IPS-18a (cell line): ENCODE data around the gene GFER.

Experiments used
- H3K27ac ChIP-seq: one replicate; pipeline ENCODE4 v1.5.1; 2013; ENCODE audit warnings: low read length
- H3K27me3 ChIP-seq: one replicate; pipeline ENCODE4 v1.6.1; 2013; ENCODE audit warnings: mild to moderate bottlenecking, low read length; ENCODE audit not compliant: control insufficient read depth, insufficient read depth
- H3K36me3 ChIP-seq: one replicate; pipeline ENCODE4 v1.6.1; 2013; ENCODE audit warnings: low read depth, low read length; ENCODE audit not compliant: control insufficient read depth
- H3K4me1 ChIP-seq: one replicate; pipeline ENCODE4 v1.6.1; 2013; ENCODE audit warnings: low read depth, low read length; ENCODE audit not compliant: control insufficient read depth
- H3K4me3 ChIP-seq: one replicate; pipeline ENCODE4 v1.5.1; 2013; ENCODE audit warnings: low read length
- H3K9ac ChIP-seq: one replicate; pipeline ENCODE4 v1.6.1; 2013; ENCODE audit warnings: mild to moderate bottlenecking, low read length, moderate library complexity
- H3K9me3 ChIP-seq: one replicate; pipeline ENCODE4 v1.6.1; 2013; ENCODE audit warnings: low read depth, low read length; ENCODE audit not compliant: control insufficient read depth

The GFER gene

DNA sequence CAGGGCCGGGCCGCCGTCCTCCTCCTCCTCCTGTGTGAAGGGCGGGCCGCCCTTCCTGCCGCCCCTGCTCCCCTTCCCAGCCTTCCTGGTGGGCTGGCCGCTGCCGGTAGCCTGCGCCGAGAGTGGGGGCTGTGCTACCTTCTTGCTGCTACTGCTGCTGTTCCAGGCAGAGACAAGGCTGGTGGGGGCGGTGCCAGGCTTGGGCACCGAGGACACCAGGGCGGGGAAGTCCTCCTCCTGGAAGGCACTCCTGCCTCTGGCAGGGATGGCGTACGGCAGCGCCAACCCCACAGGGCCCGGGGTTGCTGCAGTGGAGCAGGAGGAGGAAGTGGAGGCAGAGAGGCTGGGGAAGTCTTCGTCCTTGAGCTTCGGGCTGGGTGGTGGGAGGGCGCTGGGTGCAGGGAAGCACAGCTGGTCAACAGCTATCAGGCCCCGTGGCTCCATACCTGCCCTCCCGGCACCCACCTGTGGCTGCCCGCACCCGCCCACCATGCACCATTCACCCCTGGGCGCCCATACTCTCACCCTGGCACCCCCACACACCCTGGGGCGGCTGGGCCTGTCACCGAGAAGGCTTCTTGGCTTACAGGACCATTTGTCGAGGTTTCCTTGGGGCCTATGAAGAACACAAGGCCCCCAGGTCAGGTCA, 16.0 kb downstream of the GFER start:
- H3K9ac ChIP-seq, result no peak overlapping the region
- peaks cover 46% of the 10 kb centered on the region for H3K36me3 ChIP-seq
- H3K4me3 ChIP-seq, result no peak overlapping the region
- no peaks in the 10 kb centered on the region for H3K27me3 ChIP-seq
- H3K27ac ChIP-seq, result no peak overlapping the region
- H3K9me3 ChIP-seq, result no peaks in the 10 kb centered on the region
- peaks cover 5% of the 10 kb centered on the region for H3K4me1 ChIP-seq

GRCh38 chr16:2001035-2001434, 17.0 kb downstream of the GFER start:
- peaks cover 46% of the 10 kb centered on the region for H3K36me3 ChIP-seq
- H3K4me1 ChIP-seq, result peaks cover 5% of the 10 kb centered on the region
- no peak overlapping the region for H3K27ac ChIP-seq

DNA sequence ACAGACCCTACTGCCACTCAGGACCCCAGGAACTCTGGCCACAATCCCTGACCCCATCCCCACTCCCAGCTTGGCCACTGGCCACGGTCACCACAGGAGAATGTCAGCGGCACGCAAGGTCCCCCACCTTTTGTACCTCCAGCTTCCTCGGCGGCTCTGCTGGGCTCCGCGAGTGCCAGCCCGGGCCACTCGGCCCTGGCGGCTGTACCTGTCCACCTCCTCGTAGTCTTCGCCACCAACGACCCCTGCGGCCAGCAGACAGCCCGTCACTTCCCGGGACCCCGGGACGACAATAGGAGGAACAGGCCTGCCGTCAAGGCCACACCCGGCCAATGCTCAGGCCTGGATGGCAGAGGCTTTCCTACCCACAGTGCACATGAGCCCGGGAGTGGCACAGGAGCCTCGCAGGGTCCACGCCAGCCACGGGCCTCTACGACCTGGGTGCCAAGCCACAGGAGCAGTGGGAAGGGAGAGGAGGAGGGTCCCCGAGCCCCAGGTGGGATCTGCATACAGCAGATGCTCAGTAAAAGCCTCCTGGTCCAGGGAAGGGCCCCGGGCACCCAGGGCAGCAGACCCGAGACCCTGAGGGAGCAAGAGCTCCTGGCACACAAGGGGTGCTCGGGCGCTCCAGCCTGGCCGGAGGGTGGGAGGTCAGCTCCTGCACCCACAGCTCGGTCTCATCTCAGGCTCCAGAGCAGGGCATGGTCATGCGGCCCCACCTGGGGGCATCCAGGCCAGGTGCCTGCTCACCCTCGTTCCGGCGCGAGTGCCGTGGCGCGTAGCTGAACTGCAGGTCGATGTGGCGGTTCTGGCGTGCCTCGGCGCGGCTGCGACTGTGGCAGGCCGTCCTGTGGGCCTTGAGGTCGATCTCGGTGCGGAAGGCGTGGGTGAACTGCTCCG, 17.7 kb downstream of the GFER start:
- Histone ChIP-seq H3K9ac (no peak overlapping the region), H3K36me3 (peaks cover 46% of the 10 kb centered on the region), H3K4me3 (no peak overlapping the region), H3K9me3 (no peaks in the 10 kb centered on the region), H3K27ac (no peak overlapping the region), H3K4me1 (peaks cover 5% of the 10 kb centered on the region), H3K27me3 (no peaks in the 10 kb centered on the region)

More at GRCh38 chr16:2001035-2001434, 17.0 kb downstream of the GFER start:
- no peaks in the 10 kb centered on the region for H3K27me3 ChIP-seq
- H3K4me3 ChIP-seq, result no peak overlapping the region
- H3K9ac ChIP-seq, result no peak overlapping the region
- no peaks in the 10 kb centered on the region for H3K9me3 ChIP-seq

DNA sequence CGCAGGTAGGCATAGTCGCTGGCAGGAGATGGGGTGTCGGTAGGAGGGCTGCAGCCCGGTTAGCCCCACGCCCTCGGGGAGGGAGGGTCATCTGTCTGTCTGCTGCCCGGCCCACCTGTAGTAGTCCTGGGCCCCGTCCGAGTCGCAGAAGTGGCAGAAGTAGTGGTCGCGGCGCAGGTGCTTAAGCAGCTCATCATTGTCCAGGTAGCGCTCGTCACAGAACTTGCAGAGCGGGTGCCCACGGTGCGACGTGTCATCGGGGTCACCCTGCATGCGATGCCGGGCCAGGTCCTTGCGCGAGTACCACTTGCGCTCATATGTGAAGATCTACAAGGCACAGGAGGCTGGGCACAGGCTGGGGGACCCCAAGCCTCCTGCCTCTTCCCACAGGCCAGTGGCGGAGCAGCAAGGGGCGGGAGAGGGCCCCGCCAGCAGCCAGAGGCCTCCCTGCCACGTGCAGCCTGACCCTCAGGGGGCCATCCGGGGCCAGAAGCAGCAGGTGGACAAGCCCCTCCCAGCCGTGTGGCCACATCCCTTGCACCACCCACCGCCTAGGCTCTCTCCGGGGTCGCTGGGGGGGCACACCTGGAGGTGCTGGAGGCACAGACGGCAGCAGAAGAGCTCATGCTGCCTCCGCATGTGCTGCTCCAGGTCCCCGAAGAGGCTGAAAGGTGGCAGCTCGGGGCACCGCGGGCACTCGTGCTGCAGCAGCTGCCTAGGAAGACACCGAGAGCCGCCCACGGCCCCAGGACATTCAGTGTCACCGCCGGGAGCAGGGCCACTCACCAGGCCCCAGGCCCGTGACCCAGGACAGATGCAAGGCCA, 18.6 kb downstream of the GFER start:
- H3K36me3 ChIP-seq, result peaks cover 42% of the 10 kb centered on the region
- H3K27ac ChIP-seq, result no peak overlapping the region
- H3K9ac ChIP-seq, result no peak overlapping the region
- H3K4me3 ChIP-seq, result no peak overlapping the region
- no peaks in the 10 kb centered on the region for H3K27me3 ChIP-seq
- no peaks in the 10 kb centered on the region for H3K9me3 ChIP-seq
- peaks cover 6% of the 10 kb centered on the region for H3K4me1 ChIP-seq

GRCh38 chr16:2003231-2003826, 19.3 kb downstream of the GFER start:
- Histone ChIP-seq H3K36me3 (peaks cover 35% of the 10 kb centered on the region), H3K4me1 (peaks cover 10% of the 10 kb centered on the region)

GRCh38 chr16:2003827-2004641, 20.0 kb downstream of the GFER start:
- Histone ChIP-seq H3K9ac (no peak overlapping the region), H3K36me3 (peaks cover 31% of the 10 kb centered on the region), H3K4me3 (peak overlapping the region; percentile 14), H3K27ac (no peak overlapping the region), H3K4me1 (peaks cover 13% of the 10 kb centered on the region), H3K27me3 (no peaks in the 10 kb centered on the region), H3K9me3 (no peaks in the 10 kb centered on the region)

More at GRCh38 chr16:2003231-2003826, 19.3 kb downstream of the GFER start:
- Histone ChIP-seq H3K9ac (no peak overlapping the region), H3K27ac (no peak overlapping the region), H3K4me3 (no peak overlapping the region), H3K9me3 (no peaks in the 10 kb centered on the region), H3K27me3 (no peaks in the 10 kb centered on the region)

DNA sequence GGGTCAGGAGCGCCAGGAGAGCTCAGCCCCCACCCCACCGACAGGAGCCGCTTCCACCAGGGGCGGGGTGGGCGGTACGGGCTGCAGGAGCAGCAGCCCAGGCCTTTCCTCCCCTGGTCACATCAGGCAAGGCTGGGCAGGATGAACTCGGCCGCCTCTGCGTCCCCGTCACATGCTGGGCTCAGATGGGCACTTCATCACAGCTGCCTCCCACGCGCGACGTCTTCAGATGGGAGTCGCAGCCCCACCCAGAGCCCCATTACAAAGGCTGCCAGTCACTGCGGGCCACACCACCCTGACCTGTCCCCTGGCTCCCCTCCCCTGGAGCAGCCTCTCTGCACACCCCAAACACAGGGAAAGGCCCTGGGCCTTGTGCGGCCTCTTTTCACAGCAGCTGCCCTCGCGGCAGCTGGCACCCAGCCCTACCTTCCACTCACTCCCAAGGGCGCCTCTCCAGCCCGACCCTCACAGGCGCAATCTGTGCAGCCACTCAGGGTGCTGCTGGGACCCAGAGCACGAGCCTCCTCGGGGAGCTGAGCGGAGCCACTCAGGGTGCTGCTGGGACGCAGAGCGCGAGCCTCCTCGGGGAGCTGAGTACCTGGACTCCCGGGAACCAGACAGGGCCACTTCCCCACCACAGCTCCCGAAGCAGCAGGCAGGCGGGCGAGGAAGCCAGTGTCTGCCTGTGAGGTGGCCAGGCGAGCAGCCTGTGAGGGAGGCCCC, 21.0 kb downstream of the GFER start:
- Histone ChIP-seq H3K9ac (no peak overlapping the region), H3K27ac (no peak overlapping the region)

GRCh38 chr16:2005646-2006045, 21.7 kb downstream of the GFER start:
- Histone ChIP-seq H3K4me1 (peaks cover 19% of the 10 kb centered on the region), H3K9ac (no peak overlapping the region), H3K36me3 (peaks cover 24% of the 10 kb centered on the region), H3K27me3 (no peaks in the 10 kb centered on the region), H3K4me3 (no peak overlapping the region), H3K27ac (no peak overlapping the region), H3K9me3 (no peaks in the 10 kb centered on the region)

More for the DNA sequence above, 21.0 kb downstream of the GFER start:
- no peaks in the 10 kb centered on the region for H3K27me3 ChIP-seq
- no peak overlapping the region for H3K4me3 ChIP-seq
- H3K36me3 ChIP-seq, result peaks cover 29% of the 10 kb centered on the region
- H3K9me3 ChIP-seq, result no peaks in the 10 kb centered on the region
- peaks cover 13% of the 10 kb centered on the region for H3K4me1 ChIP-seq

DNA sequence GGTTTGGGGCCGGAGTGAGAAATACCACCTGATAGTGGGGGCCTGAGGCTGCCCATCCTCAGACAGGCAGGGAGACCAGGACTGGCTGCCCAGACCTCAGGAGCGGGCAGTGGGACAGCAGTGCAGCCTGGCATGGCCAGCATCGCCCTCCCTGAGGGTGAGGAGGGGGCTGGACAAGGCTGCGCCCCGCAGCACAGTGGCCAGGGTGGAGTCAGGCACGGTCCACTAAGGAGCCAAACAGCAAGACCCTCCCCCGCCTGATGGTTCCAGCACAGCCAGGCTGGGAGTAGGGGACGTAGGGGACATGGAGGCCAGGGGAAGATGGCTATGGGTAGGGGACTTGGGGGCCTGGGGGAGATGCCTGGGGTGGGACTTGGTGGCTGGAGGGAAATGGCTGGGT, 22.3 kb downstream of the GFER start:
- no peak overlapping the region for H3K27ac ChIP-seq

More for the DNA sequence above, 22.3 kb downstream of the GFER start:
- Histone ChIP-seq H3K36me3 (peaks cover 20% of the 10 kb centered on the region), H3K4me1 (peaks cover 19% of the 10 kb centered on the region), H3K9ac (no peak overlapping the region), H3K27me3 (no peaks in the 10 kb centered on the region), H3K4me3 (no peak overlapping the region), H3K9me3 (no peaks in the 10 kb centered on the region)
